Prostate gland (tissue), 2 donors: ENCODE measurements around the gene ANKRD37.

ENCODE experiments used
- CTCF ChIP-seq, 4 experiments: fragments of 200-600 bp in 2 of 4; fragments of 450-650 bp in 2 of 4; sonication (generic) in 2 of 4; IDR thresholded peaks; 1 replicate in 3 of 4; 2 replicates in 1 of 4; pipeline ENCODE4 v1.5.1; 2016 to 2019; ENCODE audit warnings: antibody characterized with exemption in 4 of 4, mild to moderate bottlenecking in 2 of 4, moderate library complexity in 2 of 4
- POLR2A ChIP-seq: fragments of 450-650 bp; IDR thresholded peaks from one replicate; pipeline ENCODE4 v1.6.1; 2016; ENCODE audit warnings: antibody characterized with exemption, mild to moderate bottlenecking
- POLR2AphosphoS5 ChIP-seq: sonication (generic); formaldehyde crosslinking; IDR thresholded peaks from one replicate; pipeline ENCODE4 v1.6.1; 2017; ENCODE audit warnings: antibody characterized with exemption

- no peak for TF ChIP-seq CTCF (IDR thresholded peaks at IDR 0.05)
- no peak for TF ChIP-seq POLR2AphosphoS5
- TF ChIP-seq POLR2A, result no peak
Measured at GRCh38 chr4:185370268-185370949, 26.2 kb upstream of the ANKRD37 start.
